ENCODE measurements around the gene PTGIR. TPM values are rescaled to one million over a fixed set of nuclear protein-coding genes. Genes with fewer than 3 reads are reported as not detected.

Gene PTGIR
- total and polyA plus RNA-seq, 10 of the 15 experiments (the other 5 are each of a cell fraction or from before 2014, with no cell fraction given), result 0.34 to 29.1 (median 9.9) TPM

- ChIA-PET SMC1A (ENCODE audit: uncharacterized antibody, unreplicated experiment) (interaction anchor here (0.9 to 7.7 kb wide), 3 partner anchors 11 to 129 kb away, joined by 3 to 286 read pairs (median 4); partner anchors contain the start of gene PTGIR), RAD21 (ENCODE audit: unreplicated experiment) (interaction anchor here (0.5 to 3.0 kb wide), 4 partner anchors 41 to 130 kb away, joined by 3 to 27 read pairs (median 6); no protein-coding TSS in a partner anchor), CTCF (interaction anchor here (0.7 to 11.5 kb wide), 2 partner anchors 43 to 47 kb away, joined by 3 to 434 read pairs; no protein-coding TSS in a partner anchor), POLR2A (interaction anchor here (0.6 to 1.6 kb wide), 7 partner anchors 37 to 157 kb away, joined by 3 to 6 read pairs (median 3); partner anchors contain the start of gene CALM3)
- in situ Hi-C loops (cut with MboI), result loop anchor here (5.0 kb wide), 1 partner anchor 47 kb away; no protein-coding TSS in a partner anchor
- Histone ChIP-seq H4K20me1 (ENCODE audit: control insufficient read depth, insufficient read depth) (no peaks in the 10 kb centered on the region), H3K36me3 (ENCODE audit: control insufficient read depth in 2 of 2, insufficient read depth in 2 of 2, low read length in 1 of 2) (no peaks in the 10 kb centered on the region), H3K79me2 (ENCODE audit: control insufficient read depth, insufficient read depth, low read length) (no peaks in the 10 kb centered on the region), H2AFZ (ENCODE audit: control insufficient read depth, low read depth, low read length) (no peak overlapping the region), H3K4me1 (ENCODE audit: control insufficient read depth, insufficient read depth, low read length) (peaks cover 22% of the 10 kb centered on the region), H3K4me3 (peak overlapping the region; percentile 52; the same call in 1 of the 2 replicates), H3K9me3 (replicated peaks; ENCODE audit: control insufficient read depth, insufficient read depth, low read length) (no peaks in the 10 kb centered on the region), H3K4me2 (ENCODE audit: control insufficient read depth, insufficient read depth) (peak overlapping the region; percentile 94), H3K9ac (ENCODE audit: control insufficient read depth, insufficient read depth, low read length) (no peak overlapping the region; the same call in 1 of the 2 replicates), H3K27ac (ENCODE audit: control insufficient read depth, insufficient read depth) (no peak overlapping the region), H3K27me3 (replicated peaks in 1 of 2; ENCODE audit: control insufficient read depth in 2 of 2, insufficient read depth in 2 of 2, low read length in 1 of 2) (peaks cover 3% of the 10 kb centered on the region in 2 experiments; a peak in 3 of 4 replicates)
- FAIRE-seq (no peak), ATAC-seq (no peak), DNase-seq (ENCODE audit: low read depth, low spot score) (no peak)
- intact Hi-C loops (cut with micrococcal nuclease; ENCODE audit: unreplicated experiment), result no loop called here
- BruUV-seq (replicated peaks), result no TSS peak
- no peak for TF ChIP-seq TARDBP (IDR thresholded peaks at IDR 0.05; ENCODE audit: borderline replicate concordance)
- TF ChIP-seq IKZF2 (IDR thresholded peaks at IDR 0.05), result peak; percentile 19 to 34; a peak in 2 of 4 replicates
- TF ChIP-seq NFIC (IDR thresholded peaks at IDR 0.05; ENCODE audit: low read depth, low read length), result no peak
- peak; percentile 49 for TF ChIP-seq IKZF1 (conservative IDR thresholded peaks at IDR 0.05)
- no peak for TF ChIP-seq ZBTB40 (IDR thresholded peaks at IDR 0.05; ENCODE audit: borderline replicate concordance)
- TF ChIP-seq BHLHE40 (IDR thresholded peaks at IDR 0.05; ENCODE audit: borderline replicate concordance in 1 of 2, low read depth in 2 of 2, low read length in 1 of 2), result peak in 1 of 2 experiments; percentile 11; a peak in 1 of 4 replicates
- TF ChIP-seq HDGF (IDR thresholded peaks at IDR 0.05), result peak; percentile 75; the same call in 1 of the 2 replicates
- TF ChIP-seq SMAD5 (IDR thresholded peaks at IDR 0.05; ENCODE audit: low read depth), result no peak
- TF ChIP-seq CTCF (IDR thresholded peaks at IDR 0.05 in 2 of 3, conservative IDR thresholded peaks at IDR 0.05 in 1 of 3; ENCODE audit: control insufficient read depth in 2 of 3, extremely low read depth in 1 of 3, insufficient read depth in 1 of 3, low read depth in 3 of 3, low read length in 3 of 3), result no peak
- TF ChIP-seq ZBED1 (IDR thresholded peaks at IDR 0.05; ENCODE audit: borderline replicate concordance), result no peak
- 0 out of 2 replicates have a peak, but pooled peaks have one; percentile 16 for TF ChIP-seq CHD2 (IDR thresholded peaks at IDR 0.05; ENCODE audit: borderline replicate concordance, low read depth, low read length)
- 7% methylated on average over 26 of the region's 28 CpGs for WGBS (ENCODE audit: insufficient coverage, insufficient replicate concordance, low lambda C conversion rate, missing lambda C conversion rate)
Observed at GRCh38 chr19:46659151-46660007, 34.5 kb upstream of the PTGIR start.

All from GM12878 (cell line).